GM19328 (cell line): ENCODE data around the gene DAB2IP.

Source experiments
- ATAC-seq: cut with Tn5 transposase; IDR thresholded peaks from one replicate; pipeline ENCODE4 v1.9.1; 2021; ENCODE audit warnings: mild to moderate bottlenecking, moderate library complexity; ENCODE audit not compliant: unreplicated experiment

The DAB2IP gene

GRCh38 chr9:121683652-121684051, 32.2 kb downstream of the DAB2IP start:
- ATAC-seq, result no peak

GRCh38 chr9:121684381-121685145, 33.1 kb downstream of the DAB2IP start:
- ATAC-seq, result no peak

- no peak for ATAC-seq
Measured at GRCh38 chr9:121685146-121685794, 33.8 kb downstream of the DAB2IP start.

GRCh38 chr9:121685795-121686377, 34.5 kb downstream of the DAB2IP start:
- no peak for ATAC-seq

GRCh38 chr9:121686930-121687541, 35.6 kb downstream of the DAB2IP start:
- ATAC-seq, result no peak

GRCh38 chr9:121688146-121688680, 36.8 kb downstream of the DAB2IP start:
- ATAC-seq, result no peak

- no peak for ATAC-seq
Measured at GRCh38 chr9:121688681-121689080, 37.2 kb downstream of the DAB2IP start.

GRCh38 chr9:121689461-121690157, 38.2 kb downstream of the DAB2IP start:
- ATAC-seq, result no peak

- ATAC-seq, result no peak
Measured at GRCh38 chr9:121690316-121690715, 38.9 kb downstream of the DAB2IP start.

- ATAC-seq, result no peak
Measured at GRCh38 chr9:121690766-121691165, 39.3 kb downstream of the DAB2IP start.

GRCh38 chr9:121691890-121692289, 40.5 kb downstream of the DAB2IP start:
- ATAC-seq, result no peak

- no peak for ATAC-seq
Measured at GRCh38 chr9:121692606-121693387, 41.4 kb downstream of the DAB2IP start.

GRCh38 chr9:121693388-121693670, 41.9 kb downstream of the DAB2IP start:
- ATAC-seq, result no peak

- no peak for ATAC-seq
Measured at GRCh38 chr9:121694001-121694400, 42.6 kb downstream of the DAB2IP start.

- no peak for ATAC-seq
Measured at GRCh38 chr9:121694600-121694999, 43.2 kb downstream of the DAB2IP start.

GRCh38 chr9:121696930-121697329, 45.5 kb downstream of the DAB2IP start:
- ATAC-seq, result no peak

- no peak for ATAC-seq
Measured at GRCh38 chr9:121698627-121699570, 47.5 kb downstream of the DAB2IP start.

GRCh38 chr9:121699571-121700164, 48.2 kb downstream of the DAB2IP start:
- ATAC-seq, result no peak
